NT2/D1 (cell line): ENCODE data around the gene MVP.

Experiments used
- SUZ12 ChIP-seq: IDR thresholded peaks from 2 replicates; pipeline ENCODE4 v1.6.1; 2011; ENCODE audit not compliant: insufficient read length, insufficient read depth; ENCODE audit errors: extremely low read depth
- YY1 ChIP-seq: IDR thresholded peaks from 2 replicates; pipeline ENCODE4 v1.6.1; 2011; ENCODE audit not compliant: insufficient read length, insufficient read depth
- ZNF274 ChIP-seq: IDR thresholded peaks from 2 replicates; pipeline ENCODE4 v1.6.1; 2011; ENCODE audit warnings: mild to moderate bottlenecking, low read depth, low read length

DNA sequence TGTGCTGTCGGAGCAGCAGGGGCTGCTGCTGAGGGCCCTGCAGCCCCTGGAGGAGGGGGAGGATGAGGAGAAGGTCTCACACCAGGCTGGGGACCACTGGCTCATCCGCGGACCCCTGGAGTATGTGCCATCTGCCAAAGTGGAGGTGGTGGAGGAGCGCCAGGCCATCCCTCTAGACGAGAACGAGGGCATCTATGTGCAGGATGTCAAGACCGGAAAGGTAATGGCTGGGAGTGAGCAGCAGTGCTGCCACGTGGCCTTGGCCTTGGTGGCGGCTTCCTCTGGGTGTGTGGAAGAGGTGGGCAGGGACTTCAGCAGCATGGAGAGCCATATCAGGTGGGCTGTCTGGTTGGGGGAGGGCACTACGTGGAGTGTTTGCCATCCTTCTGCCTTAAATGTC, 20.0 kb downstream of the MVP start:
- TF ChIP-seq YY1 (no peak), ZNF274 (no peak), SUZ12 (no peak)
